GM12801 (cell line): ENCODE results near the gene PKNOX2.

ENCODE experiments used
- CTCF ChIP-seq: IDR thresholded peaks from one replicate; pipeline ENCODE4 v1.5.1; 2011; ENCODE audit warnings: control low read depth; ENCODE audit not compliant: insufficient read length; ENCODE audit errors: extremely low read depth

PKNOX2 gene

GRCh38 chr11:125236072-125236825, 71.7 kb downstream of the PKNOX2 start:
- TF ChIP-seq CTCF = no peak

DNA sequence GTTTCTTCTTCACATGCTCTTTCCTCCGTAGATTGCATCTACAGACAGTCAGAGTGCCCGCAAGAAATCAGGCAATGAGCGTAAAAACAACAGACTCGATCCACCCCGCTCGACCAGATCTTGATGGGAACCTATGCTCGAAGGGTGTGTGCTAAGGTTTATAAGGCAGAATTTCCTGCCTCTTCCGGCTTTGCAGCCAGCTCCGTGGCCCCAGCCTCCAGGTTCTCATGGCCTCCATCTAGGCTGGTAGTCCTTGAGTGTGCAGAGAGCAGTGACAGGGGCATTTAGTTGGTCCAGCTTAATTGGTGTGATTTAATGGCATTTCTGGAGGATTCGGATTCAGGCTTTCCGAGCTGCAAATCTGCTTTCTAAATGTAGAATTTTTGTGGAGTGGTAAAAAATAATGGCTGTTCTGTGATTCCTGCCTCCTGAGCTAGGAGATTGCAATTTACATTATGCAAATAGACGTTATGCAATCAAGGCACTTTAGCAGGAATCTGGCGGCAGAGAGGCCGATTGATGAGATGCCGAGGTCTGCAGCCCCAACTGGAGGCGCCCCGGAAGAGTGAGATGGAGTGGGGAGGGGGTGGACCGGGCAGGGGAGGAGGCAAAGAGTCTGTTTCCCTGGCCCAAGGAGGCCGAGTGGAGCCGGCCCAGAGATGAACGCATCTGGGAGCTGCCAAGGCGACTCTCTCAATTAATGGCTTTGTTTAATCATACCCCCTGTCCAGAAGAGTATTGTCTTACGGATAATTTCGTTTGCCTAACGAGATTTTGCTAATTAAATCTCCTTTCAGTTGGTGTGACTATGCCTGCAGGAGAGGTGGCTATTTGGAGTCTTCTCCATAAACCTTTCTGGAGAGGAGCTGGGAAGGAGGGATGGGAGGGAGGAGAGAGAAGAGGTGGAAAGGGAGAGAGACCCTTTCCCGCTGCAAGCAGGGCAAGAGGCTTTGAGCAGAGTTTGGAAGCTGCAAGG, 75.3 kb downstream of the PKNOX2 start:
- TF ChIP-seq CTCF = no peak

- TF ChIP-seq CTCF = no peak
Measured at GRCh38 chr11:125241104-125241503, 76.6 kb downstream of the PKNOX2 start.

DNA sequence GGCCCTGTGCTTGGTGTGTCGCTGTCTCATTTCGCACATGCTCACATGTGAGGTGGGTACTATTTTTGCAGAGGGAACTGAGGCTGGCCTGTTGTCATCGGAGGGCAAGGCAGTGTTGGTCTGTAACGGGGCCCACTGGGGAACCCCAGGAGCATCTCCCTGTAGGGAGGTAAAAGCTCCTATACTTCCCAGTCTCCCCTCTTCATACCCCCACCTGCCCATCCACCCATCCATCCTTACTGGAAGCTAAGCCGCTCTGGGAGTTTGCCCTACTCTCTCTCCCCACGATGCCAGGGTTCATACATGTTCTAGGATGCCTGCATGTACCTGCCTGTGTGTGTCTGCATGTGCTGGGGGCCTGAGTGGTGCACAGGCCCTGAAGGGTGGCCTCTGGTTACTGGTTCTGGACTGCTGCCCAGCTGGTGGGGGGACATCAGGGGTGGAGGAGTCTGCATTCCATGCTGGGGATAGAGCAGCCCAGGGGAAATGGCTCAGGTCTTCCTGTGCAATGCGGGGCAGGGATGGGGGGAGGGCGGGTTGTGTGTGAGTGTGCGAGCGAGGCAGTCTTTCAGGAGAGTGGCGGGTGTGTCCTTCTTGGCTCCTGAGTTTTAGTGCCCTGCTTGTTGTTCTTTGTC, 77.7 kb downstream of the PKNOX2 start:
- no peak for TF ChIP-seq CTCF

GRCh38 chr11:125244166-125244565, 79.6 kb downstream of the PKNOX2 start:
- TF ChIP-seq CTCF = no peak

GRCh38 chr11:125245299-125245698, 80.7 kb downstream of the PKNOX2 start:
- no peak for TF ChIP-seq CTCF

DNA sequence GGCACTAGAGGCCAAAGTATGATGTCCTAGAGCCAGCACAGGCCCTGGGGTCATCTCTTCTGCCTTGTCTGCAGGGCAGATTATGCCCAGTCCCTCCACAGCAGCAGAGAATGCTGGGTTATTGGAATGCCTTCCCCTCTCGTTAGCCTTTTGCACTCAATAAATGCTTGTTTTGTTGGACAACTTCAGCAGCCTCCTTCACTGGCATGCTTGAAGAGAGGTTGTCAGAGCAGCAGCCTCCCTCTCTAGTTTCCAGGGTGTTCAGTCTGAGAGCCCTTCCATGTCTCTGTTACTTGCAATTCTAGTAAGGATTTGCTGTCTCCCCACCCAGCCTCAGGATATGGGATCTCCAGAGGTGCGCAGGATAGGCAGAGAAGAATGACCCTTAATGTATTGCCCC, 82.9 kb downstream of the PKNOX2 start:
- no peak for TF ChIP-seq CTCF
